CD14-positive monocyte (primary cell): ENCODE data around the gene URM1. TPM values are rescaled to one million over a fixed set of nuclear protein-coding genes. Genes with fewer than 3 reads are reported as not detected.
A peak's percentile ranks its signal among the peaks of the same experiment; 100 is the strongest.

Experiments used
- DNase-seq, 3 donors: peaks; one replicate each; pipeline ENCODE4 v3.0.0-alpha.2; 2011 to 2022
- H2AFZ ChIP-seq: 2 replicates; pipeline ENCODE4 v1.6.0; 2012; ENCODE audit warnings: mild to moderate bottlenecking, low read depth, low read length, inconsistent platforms; ENCODE audit not compliant: insufficient read depth, poor library complexity, severe bottlenecking
- H3K27ac ChIP-seq, 2 donors: 1 replicate in 1 of 2; 2 replicates in 1 of 2; pipeline ENCODE4 v1.5.1; 2012 to 2013; ENCODE audit warnings: low read length in 2 of 2, control low read depth in 1 of 2, inconsistent platforms in 1 of 2, low read depth in 1 of 2, mild to moderate bottlenecking in 1 of 2
- H3K27me3 ChIP-seq, 2 donors: one replicate each; pipeline versions ENCODE4 v1.6.0 to v1.6.1; 2011 to 2013; ENCODE audit warnings: low read length in 2 of 2; ENCODE audit not compliant: control insufficient read depth in 2 of 2, insufficient read depth in 2 of 2
- H3K36me3 ChIP-seq, 2 donors: replicated peaks in 1 of 2; 1 replicate in 1 of 2; 2 replicates in 1 of 2; pipeline versions ENCODE4 v1.5.1 to v1.6.1; 2012 to 2013; ENCODE audit warnings: low read length in 2 of 2, control low read depth in 1 of 2, inconsistent platforms in 1 of 2, mild to moderate bottlenecking in 1 of 2; ENCODE audit not compliant: insufficient read depth in 2 of 2, control insufficient read depth in 1 of 2
- H3K4me1 ChIP-seq, 2 donors: 1 replicate in 1 of 2; 2 replicates in 1 of 2; pipeline versions ENCODE4 v1.5.1 to v1.6.1; 2012 to 2013; ENCODE audit warnings: low read length in 2 of 2, control low read depth in 1 of 2, inconsistent platforms in 1 of 2, mild to moderate bottlenecking in 1 of 2, moderate library complexity in 1 of 2; ENCODE audit not compliant: insufficient read depth in 2 of 2, control insufficient read depth in 1 of 2
- H3K4me2 ChIP-seq: replicated peaks from 2 replicates; pipeline ENCODE3; 2012; ENCODE audit warnings: low read length, moderate library complexity, mild to moderate bottlenecking; ENCODE audit not compliant: poor library complexity, severe bottlenecking; ENCODE audit errors: extremely low read depth
- H3K4me3 ChIP-seq, 3 experiments: fragments of 200-600 bp in 1 of 3; sonication (generic) in 1 of 3; replicated peaks in 1 of 3; 1 replicate in 2 of 3; 2 replicates in 1 of 3; pipeline ENCODE4 v1.5.1; 2011 to 2013; ENCODE audit warnings: low read length in 3 of 3, mild to moderate bottlenecking in 3 of 3, control low read depth in 2 of 3, low read depth in 2 of 3, inconsistent platforms in 1 of 3, moderate library complexity in 1 of 3
- H3K79me2 ChIP-seq: 2 replicates; pipeline ENCODE4 v1.6.0; 2012; ENCODE audit warnings: mild to moderate bottlenecking, control low read depth, inconsistent platforms, low read length, moderate library complexity; ENCODE audit not compliant: insufficient read depth
- H3K9ac ChIP-seq: 2 replicates; pipeline ENCODE4 v1.6.0; 2017; ENCODE audit warnings: low read length, mild to moderate bottlenecking; ENCODE audit not compliant: insufficient read depth, poor library complexity, severe bottlenecking
- H3K9me3 ChIP-seq, 2 donors: replicated peaks in 1 of 2; 1 replicate in 1 of 2; 2 replicates in 1 of 2; pipeline versions ENCODE4 v1.5.1 to v1.6.1; 2012 to 2013; ENCODE audit warnings: low read length in 2 of 2, control low read depth in 1 of 2; ENCODE audit not compliant: control insufficient read depth in 1 of 2, insufficient read depth in 1 of 2
- H4K20me1 ChIP-seq: 2 replicates; pipeline ENCODE4 v1.6.0; 2012; ENCODE audit warnings: mild to moderate bottlenecking, low read length, control low read depth, moderate library complexity; ENCODE audit not compliant: insufficient read depth
- H3K27ac Mint-ChIP-seq, 7 donors: one replicate each; pipeline ENCODE4 v1.8.0; 2020; ENCODE audit warnings: mild to moderate bottlenecking in 7 of 7, mixed read lengths in 7 of 7, moderate library complexity in 6 of 7, inconsistent platforms in 2 of 7
- H3K27me3 Mint-ChIP-seq, 3 donors: one replicate each; pipeline ENCODE4 v1.8.0; 2021 to 2022; ENCODE audit warnings: low read depth in 3 of 3, mild to moderate bottlenecking in 3 of 3, mixed read lengths in 3 of 3, moderate library complexity in 3 of 3, inconsistent platforms in 1 of 3
- H3K36me3 Mint-ChIP-seq, 2 donors: one replicate each; pipeline ENCODE4 v1.8.0; 2020; ENCODE audit warnings: mixed read lengths in 2 of 2, inconsistent platforms in 1 of 2, mild to moderate bottlenecking in 1 of 2
- H3K4me1 Mint-ChIP-seq: one replicate; pipeline ENCODE4 v1.8.0; 2020; ENCODE audit warnings: mild to moderate bottlenecking, mixed read lengths
- H3K4me3 Mint-ChIP-seq, 2 donors: one replicate each; pipeline ENCODE4 v1.8.0; 2020; ENCODE audit warnings: mild to moderate bottlenecking in 2 of 2, mixed read lengths in 2 of 2, moderate library complexity in 1 of 2
- H3K9me3 Mint-ChIP-seq, 7 donors: one replicate each; pipeline ENCODE4 v1.8.0; 2020 to 2022; ENCODE audit warnings: mixed read lengths in 7 of 7, mild to moderate bottlenecking in 6 of 7, moderate library complexity in 6 of 7, inconsistent platforms in 2 of 7
- CTCF ChIP-seq: fragments of 200-600 bp; IDR thresholded peaks from one replicate; pipeline ENCODE4 v1.8.0; 2022; ENCODE audit warnings: antibody characterized with exemption, mild to moderate bottlenecking
- WGBS: methylation state at CpG from one replicate; pipeline ENCODE4 v1.1.5; 2013; ENCODE audit warnings: missing lambda C conversion rate; ENCODE audit not compliant: insufficient coverage; 5-methylcytosine and 5-hydroxymethylcytosine counted together
- intact Hi-C, 2 donors: fragments of 100-400 bp; cut with micrococcal nuclease; formaldehyde crosslinking; loops; one replicate each; pipeline versions ENCODE4 v1.15.0 to v1.15.1; 2023
- polyA plus RNA-seq, 3 donors: library from polyadenylated mRNA; depleted of rRNA in 1 of 3; unstranded in 2 of 3; stranded (reverse) in 1 of 3; fragments of 300-500 nt in 2 of 3; fragments of >200 nt in 1 of 3; fragmentation: Illumina TruSeq in 2 of 3; gene quantifications; 1 replicate in 2 of 3; 2 replicates in 1 of 3; pipeline ENCODE4 v1.2.3, GENCODE V29; 2012 to 2021

The URM1 gene
- polyA plus RNA-seq, 3 donors, result 37.5 to 39.7 (median 38.3) TPM

- H3K4me3 ChIP-seq, result no peak overlapping the region
- H3K4me3 Mint-ChIP-seq, result no peak overlapping the region
- no peaks in the 10 kb centered on the region for H3K4me1 Mint-ChIP-seq
- no peaks in the 10 kb centered on the region for H3K27me3 ChIP-seq
- H3K4me2 ChIP-seq, result no peak overlapping the region
- intact Hi-C loops, result no loop called here
- no peaks in the 10 kb centered on the region for H3K9me3 Mint-ChIP-seq
- WGBS, result 92% methylated on average over 10 of the region's 13 CpGs
- no peaks in the 10 kb centered on the region for H3K36me3 Mint-ChIP-seq
- H3K4me1 ChIP-seq, result no peaks in the 10 kb centered on the region
- H3K27me3 Mint-ChIP-seq, result peaks cover 0 to 3% (median 0%) of the 10 kb centered on the region in 3 donors
- H3K36me3 ChIP-seq, result no peaks in the 10 kb centered on the region
- peak overlapping the region in 1 of 7 donors; percentile 36 for H3K27ac Mint-ChIP-seq
- H3K9me3 ChIP-seq, result no peaks in the 10 kb centered on the region
- H4K20me1 ChIP-seq, result no peaks in the 10 kb centered on the region
- TF ChIP-seq CTCF, result no peak
- no peak overlapping the region for H3K27ac ChIP-seq
- DNase-seq, result no peak
- no peaks in the 10 kb centered on the region for H3K79me2 ChIP-seq
- H2AFZ ChIP-seq, result no peak overlapping the region
- no peak overlapping the region for H3K9ac ChIP-seq
These were observed 58.4 kb downstream of the URM1 start for GRCh38 chr9:128429513-128430086.

GRCh38 chr9:128431207-128431606 lies 60.0 kb downstream of the URM1 start:
- no peak overlapping the region for H3K27ac ChIP-seq
- intact Hi-C loops, result no loop called here
- no peaks in the 10 kb centered on the region for H3K9me3 ChIP-seq
- H2AFZ ChIP-seq, result no peak overlapping the region
- Mint-ChIP-seq H3K27ac (peak overlapping the region in 1 of 7 donors; percentile 25), H3K27me3 (peaks cover 0 to 4% (median 0%) of the 10 kb centered on the region in 3 donors), H3K4me3 (no peak overlapping the region), H3K9me3 (no peaks in the 10 kb centered on the region), H3K4me1 (no peaks in the 10 kb centered on the region), H3K36me3 (no peaks in the 10 kb centered on the region)
- H4K20me1 ChIP-seq, result no peaks in the 10 kb centered on the region
- no peak overlapping the region for H3K9ac ChIP-seq
- no peaks in the 10 kb centered on the region for H3K4me1 ChIP-seq
- 100% methylated on average over 4 of the region's 8 CpGs for WGBS
- H3K36me3 ChIP-seq, result no peaks in the 10 kb centered on the region
- H3K4me3 ChIP-seq, result no peak overlapping the region
- H3K4me2 ChIP-seq, result no peak overlapping the region
- H3K79me2 ChIP-seq, result no peaks in the 10 kb centered on the region
- H3K27me3 ChIP-seq, result no peaks in the 10 kb centered on the region
- no peak for TF ChIP-seq CTCF
- DNase-seq, result no peak
